ENCODE measurements around the gene SNPH.

GRCh38 chr20:1224205-1224890 lies 41.7 kb upstream of the SNPH start:
- no peak for TF ChIP-seq EZH2 (IDR thresholded peaks at IDR 0.05; ENCODE audit: low read length, unreplicated experiment)
- TF ChIP-seq CTCF (conservative IDR thresholded peaks at IDR 0.05; ENCODE audit: low read depth, low read length) = no peak
